Measurements from ENCODE around the gene ERC1. TPM values are rescaled to one million over a fixed set of nuclear protein-coding genes. Genes with fewer than 3 reads are reported as not detected.

Gene ERC1
- total RNA-seq, 2 experiments from 2014 or later: 21.7 to 27.0 TPM

- ATAC-seq (no peak), DNase-seq (no peak)
- ChIA-PET POLR2A (no interaction called here), CTCF (interaction anchor here (0.7 kb wide), 1 partner anchor 215 kb away, joined by 3 read pairs; no protein-coding TSS in a partner anchor)
- Mint-ChIP-seq H3K27me3 (no peaks in the 10 kb centered on the region), H3K9me3 (no peaks in the 10 kb centered on the region), H3K4me1 (ENCODE audit: low read depth) (peaks cover 5% of the 10 kb centered on the region), H3K27ac (no peak overlapping the region), H3K4me3 (no peak overlapping the region), H3K36me3 (ENCODE audit: low read depth) (peaks cover 1% of the 10 kb centered on the region)
- TF ChIP-seq, protein P1, sequence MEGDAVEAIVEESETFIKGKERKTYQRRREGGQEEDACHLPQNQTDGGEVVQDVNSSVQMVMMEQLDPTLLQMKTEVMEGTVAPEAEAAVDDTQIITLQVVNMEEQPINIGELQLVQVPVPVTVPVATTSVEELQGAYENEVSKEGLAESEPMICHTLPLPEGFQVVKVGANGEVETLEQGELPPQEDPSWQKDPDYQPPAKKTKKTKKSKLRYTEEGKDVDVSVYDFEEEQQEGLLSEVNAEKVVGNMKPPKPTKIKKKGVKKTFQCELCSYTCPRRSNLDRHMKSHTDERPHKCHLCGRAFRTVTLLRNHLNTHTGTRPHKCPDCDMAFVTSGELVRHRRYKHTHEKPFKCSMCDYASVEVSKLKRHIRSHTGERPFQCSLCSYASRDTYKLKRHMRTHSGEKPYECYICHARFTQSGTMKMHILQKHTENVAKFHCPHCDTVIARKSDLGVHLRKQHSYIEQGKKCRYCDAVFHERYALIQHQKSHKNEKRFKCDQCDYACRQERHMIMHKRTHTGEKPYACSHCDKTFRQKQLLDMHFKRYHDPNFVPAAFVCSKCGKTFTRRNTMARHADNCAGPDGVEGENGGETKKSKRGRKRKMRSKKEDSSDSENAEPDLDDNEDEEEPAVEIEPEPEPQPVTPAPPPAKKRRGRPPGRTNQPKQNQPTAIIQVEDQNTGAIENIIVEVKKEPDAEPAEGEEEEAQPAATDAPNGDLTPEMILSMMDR (IDR thresholded peaks at IDR 0.05): no peak
- intact Hi-C loops (cut with micrococcal nuclease): no loop called here
These were observed 376.6 kb downstream of the ERC1 start for GRCh38 chr12:1367331-1368291.

- Mint-ChIP-seq H3K4me1 (ENCODE audit: low read depth) (peaks cover 5% of the 10 kb centered on the region), H3K36me3 (ENCODE audit: low read depth) (peaks cover 1% of the 10 kb centered on the region), H3K4me3 (no peak overlapping the region), H3K27me3 (no peaks in the 10 kb centered on the region), H3K27ac (no peak overlapping the region), H3K9me3 (no peaks in the 10 kb centered on the region)
- no peak for DNase-seq
- no peak for ATAC-seq
- ChIA-PET CTCF (interaction anchor here (1.1 kb wide), 2 partner anchors 13 to 21 kb away, joined by 3 read pairs; no protein-coding TSS in a partner anchor), POLR2A (no interaction called here)
- TF ChIP-seq, protein P1 (IDR thresholded peaks at IDR 0.05): no peak
- intact Hi-C loops (cut with micrococcal nuclease): no loop called here
These were observed 378.4 kb downstream of the ERC1 start for GRCh38 chr12:1369460-1369859.

DNA sequence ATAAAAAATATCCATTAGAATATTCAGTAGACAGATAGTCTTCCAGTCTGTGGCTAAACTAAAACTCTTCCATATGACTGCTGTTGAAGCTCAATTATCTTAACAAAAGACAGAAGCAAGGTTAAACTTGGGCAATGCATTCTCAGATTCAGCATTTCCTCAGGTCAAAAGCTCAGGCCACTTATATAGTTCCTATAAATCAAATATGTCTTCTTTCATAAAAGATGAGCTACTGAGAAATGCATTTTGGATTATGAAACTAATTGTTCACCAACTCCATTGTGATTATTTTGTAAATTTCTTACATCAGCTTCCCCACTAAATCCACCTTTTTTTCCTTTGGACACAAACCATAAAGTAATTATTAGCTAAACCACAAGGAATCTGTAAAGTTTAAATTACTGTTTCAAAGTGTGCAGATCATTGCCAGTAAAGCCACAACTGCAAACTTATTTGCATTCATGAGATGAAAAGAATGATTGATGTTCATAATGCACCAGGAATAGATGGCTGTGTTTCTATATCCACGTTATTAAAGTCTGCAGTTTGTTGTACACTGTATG is 379.0 kb downstream of the ERC1 start:
- TF ChIP-seq, protein P1 (IDR thresholded peaks at IDR 0.05): no peak
- H3K27me3 Mint-ChIP-seq: no peaks in the 10 kb centered on the region

DNA sequence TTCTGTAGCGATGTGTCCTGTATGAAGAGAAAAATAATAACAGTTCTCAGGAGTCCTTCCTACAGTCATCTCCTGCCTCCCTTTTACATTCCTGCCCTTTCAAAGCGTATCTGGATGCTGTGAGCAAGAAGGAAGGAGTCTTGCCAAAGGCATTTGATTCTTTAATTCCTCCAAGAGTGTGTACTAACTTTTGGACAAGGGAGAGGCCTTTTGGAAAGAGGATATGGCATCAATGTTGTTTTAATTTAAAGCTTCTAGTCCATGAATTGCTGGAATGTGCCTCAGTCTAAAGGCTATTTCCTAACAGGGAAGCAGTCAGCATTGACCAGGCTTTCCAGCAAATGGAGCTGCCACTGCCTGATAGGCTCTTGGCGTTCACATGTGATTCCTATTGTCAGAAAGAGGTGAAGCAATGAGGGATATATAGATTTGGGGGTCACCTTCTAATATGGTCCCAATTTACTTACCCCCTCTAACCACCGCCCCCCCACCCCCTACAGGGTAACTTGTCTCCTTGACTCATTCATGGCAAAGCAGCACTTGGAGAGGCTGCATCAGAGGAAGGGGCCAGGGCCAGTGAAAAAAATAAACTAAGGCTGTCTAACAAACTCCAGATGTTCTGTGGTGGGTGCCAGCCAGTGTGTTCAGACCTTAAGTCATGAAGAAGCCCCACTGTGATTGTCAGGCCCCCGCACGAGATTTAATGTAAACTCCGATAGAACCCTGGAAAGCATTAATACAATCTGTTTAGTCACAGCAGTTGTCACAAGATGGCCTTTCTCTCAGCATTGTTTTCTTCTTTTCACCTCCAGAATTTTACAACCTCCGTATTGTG is 383.1 kb downstream of the ERC1 start:
- no peak overlapping the region for H3K4me3 Mint-ChIP-seq
- TF ChIP-seq, protein P1 (IDR thresholded peaks at IDR 0.05): no peak
- CTCF ChIA-PET: interaction anchor here (1.3 kb wide), 1 partner anchor 256 kb away, joined by 3 read pairs; no protein-coding TSS in a partner anchor
- DNase-seq (no peak), ATAC-seq (no peak)
- H3K9me3 Mint-ChIP-seq: no peaks in the 10 kb centered on the region
- POLR2A ChIA-PET: no interaction called here
- H3K4me1 Mint-ChIP-seq (ENCODE audit: low read depth): no peaks in the 10 kb centered on the region
- peaks cover 9% of the 10 kb centered on the region for H3K36me3 Mint-ChIP-seq (ENCODE audit: low read depth)
- intact Hi-C loops (cut with micrococcal nuclease): no loop called here
- no peak overlapping the region for H3K27ac Mint-ChIP-seq
- H3K27me3 Mint-ChIP-seq: no peaks in the 10 kb centered on the region

More for the DNA sequence above, 379.0 kb downstream of the ERC1 start:
- DNase-seq: no peak
- ChIA-PET CTCF (interaction anchor here (1.1 kb wide), 2 partner anchors 14 to 21 kb away, joined by 3 read pairs; no protein-coding TSS in a partner anchor), POLR2A (interaction anchor here (0.7 kb wide), 1 partner anchor 11 kb away, joined by 3 read pairs; no protein-coding TSS in a partner anchor)
- intact Hi-C loops (cut with micrococcal nuclease): no loop called here
- no peak for ATAC-seq
- Mint-ChIP-seq H3K27ac (no peak overlapping the region), H3K36me3 (ENCODE audit: low read depth) (peaks cover 3% of the 10 kb centered on the region), H3K4me1 (ENCODE audit: low read depth) (peaks cover 5% of the 10 kb centered on the region), H3K4me3 (no peak overlapping the region), H3K9me3 (no peaks in the 10 kb centered on the region)

All from activated CD8-positive, alpha-beta T cell treated with anti-CD3 and anti-CD28 coated beads for 36 hours (primary cell).